GM12891 (cell line): ENCODE measurements around the gene CHRM5.

Source experiments
- PAX5 ChIP-seq: IDR thresholded peaks from 2 replicates; pipeline ENCODE4 v1.6.1; 2011; ENCODE audit warnings: low read length, moderate library complexity, mild to moderate bottlenecking; ENCODE audit not compliant: insufficient read depth, severe bottlenecking
- POLR2A ChIP-seq: IDR thresholded peaks from 2 replicates; pipeline ENCODE4 v1.6.1; 2011; ENCODE audit warnings: low read depth, low read length, control low read depth
- POLR2AphosphoS5 ChIP-seq: IDR thresholded peaks from 2 replicates; pipeline ENCODE4 v1.6.1; 2011; ENCODE audit warnings: low read depth, low read length, control low read depth
- POU2F2 ChIP-seq: IDR thresholded peaks from 2 replicates; pipeline ENCODE4 v1.6.1; 2011; ENCODE audit warnings: low read depth, mild to moderate bottlenecking, control low read depth, low read length, moderate library complexity
- SPI1 ChIP-seq: IDR thresholded peaks from 2 replicates; pipeline ENCODE4 v1.6.1; 2011; ENCODE audit warnings: low read depth, low read length, control low read depth
- TAF1 ChIP-seq: IDR thresholded peaks from 2 replicates; pipeline ENCODE4 v1.6.1; 2011; ENCODE audit warnings: low read depth, low read length, control low read depth

GRCh38 chr15:33932734-33933133 lies 35.6 kb upstream of the CHRM5 start:
- TF ChIP-seq TAF1 (no peak), POLR2A (no peak), POU2F2 (no peak), POLR2AphosphoS5 (no peak), SPI1 (no peak), PAX5 (no peak)
